GM10248 (cell line): ENCODE results near the gene RAB8A.

Experiments
- CTCF ChIA-PET: fragments of 300-600 bp; sonication (Branson Sonifier 250); formaldehyde crosslinking; extraction: SDS; loops from one replicate; lab custom pipeline; 2021; ENCODE audit warnings: antibody characterized with exemption; lab: Yijun Ruan, JAX
- POLR2A ChIA-PET: fragments of 350-650 bp; sonication (Branson Sonifier 250); formaldehyde crosslinking; extraction: SDS; loops from one replicate; lab custom pipeline; 2020; ENCODE audit warnings: antibody characterized with exemption; lab: Yijun Ruan, JAX
- DNase-seq: peaks from one replicate; pipeline ENCODE4 v3.0.0; 2012; ENCODE audit errors: extremely low spot score
- TF ChIP-seq, protein P1 (sequence below): IDR thresholded peaks from 2 replicates; pipeline ENCODE4 v1.5.1; 2012; ENCODE audit warnings: mild to moderate bottlenecking, low read depth; ENCODE audit errors: extremely low read depth, missing control alignments, control extremely low read depth

The RAB8A gene

DNA sequence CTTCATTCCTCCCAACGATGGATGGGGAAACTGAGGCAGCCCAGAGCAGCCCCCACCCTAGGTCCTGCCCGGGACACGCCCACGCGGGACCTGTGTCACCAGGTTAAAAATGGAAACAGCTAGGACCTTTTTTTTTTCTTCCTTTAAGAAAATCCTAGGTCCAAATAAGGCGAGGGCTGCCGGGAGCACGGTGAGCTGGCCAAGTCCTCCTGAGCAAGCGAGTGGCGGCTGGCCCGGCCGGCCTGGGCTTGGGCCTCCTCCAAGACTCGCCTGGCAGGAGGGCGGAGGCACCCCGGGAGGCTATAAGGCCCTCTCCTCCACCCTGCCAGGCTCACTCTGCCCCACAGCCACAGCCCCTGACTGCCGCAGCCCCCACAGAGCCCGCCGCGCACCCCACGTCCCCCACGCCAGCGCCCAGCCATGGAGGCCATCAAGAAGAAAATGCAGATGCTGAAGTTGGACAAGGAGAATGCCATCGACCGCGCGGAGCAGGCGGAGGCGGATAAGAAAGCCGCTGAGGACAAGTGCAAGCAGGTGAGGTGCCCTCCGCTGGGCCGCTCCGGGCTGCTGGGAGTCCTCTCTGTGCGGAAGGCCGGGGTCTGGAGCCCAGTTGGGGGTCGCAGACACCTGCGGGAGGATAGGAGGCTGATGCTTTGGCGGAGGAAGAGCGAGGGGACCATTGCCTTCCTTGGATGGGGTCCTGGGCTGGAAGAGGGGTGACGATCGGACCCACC is 44.3 kb upstream of the RAB8A start:
- TF ChIP-seq, protein P1, sequence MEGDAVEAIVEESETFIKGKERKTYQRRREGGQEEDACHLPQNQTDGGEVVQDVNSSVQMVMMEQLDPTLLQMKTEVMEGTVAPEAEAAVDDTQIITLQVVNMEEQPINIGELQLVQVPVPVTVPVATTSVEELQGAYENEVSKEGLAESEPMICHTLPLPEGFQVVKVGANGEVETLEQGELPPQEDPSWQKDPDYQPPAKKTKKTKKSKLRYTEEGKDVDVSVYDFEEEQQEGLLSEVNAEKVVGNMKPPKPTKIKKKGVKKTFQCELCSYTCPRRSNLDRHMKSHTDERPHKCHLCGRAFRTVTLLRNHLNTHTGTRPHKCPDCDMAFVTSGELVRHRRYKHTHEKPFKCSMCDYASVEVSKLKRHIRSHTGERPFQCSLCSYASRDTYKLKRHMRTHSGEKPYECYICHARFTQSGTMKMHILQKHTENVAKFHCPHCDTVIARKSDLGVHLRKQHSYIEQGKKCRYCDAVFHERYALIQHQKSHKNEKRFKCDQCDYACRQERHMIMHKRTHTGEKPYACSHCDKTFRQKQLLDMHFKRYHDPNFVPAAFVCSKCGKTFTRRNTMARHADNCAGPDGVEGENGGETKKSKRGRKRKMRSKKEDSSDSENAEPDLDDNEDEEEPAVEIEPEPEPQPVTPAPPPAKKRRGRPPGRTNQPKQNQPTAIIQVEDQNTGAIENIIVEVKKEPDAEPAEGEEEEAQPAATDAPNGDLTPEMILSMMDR = no peak
- no peak for DNase-seq
- POLR2A ChIA-PET = no interaction called here
- CTCF ChIA-PET = interaction anchor here (1.5 to 3.5 kb wide), 4 partner anchors 26 to 438 kb away, joined by 3 to 15 read pairs (median 11); partner anchors contain the start of gene FAM32A

DNA sequence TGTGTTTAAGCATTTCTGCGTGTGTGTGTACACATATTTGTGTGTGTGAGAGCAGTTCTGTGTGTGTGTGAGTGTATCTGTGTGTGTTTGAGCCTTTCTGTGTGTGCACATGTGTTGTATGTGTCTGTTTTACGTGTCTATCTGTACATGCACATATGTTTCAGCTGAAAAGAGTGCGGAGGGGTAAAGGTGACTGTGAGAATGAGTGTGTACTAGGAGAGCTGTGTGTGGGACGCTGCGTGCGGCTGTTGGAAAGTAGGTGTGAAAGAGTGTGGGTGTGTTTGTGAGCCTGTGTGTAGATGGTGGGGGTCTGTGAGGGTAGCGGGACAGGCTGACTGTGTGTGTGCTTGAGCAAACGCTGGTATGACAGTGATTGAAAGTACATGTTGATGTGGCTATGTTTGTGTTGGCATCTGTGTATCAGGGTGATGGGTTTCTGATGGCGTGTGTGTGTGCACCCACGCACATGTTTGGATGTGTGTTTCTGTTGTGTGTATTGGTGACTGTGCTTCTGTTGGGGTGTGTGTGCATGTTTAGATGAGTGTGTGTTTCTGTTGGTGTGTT is 42.9 kb upstream of the RAB8A start:
- POLR2A ChIA-PET = no interaction called here

DNA sequence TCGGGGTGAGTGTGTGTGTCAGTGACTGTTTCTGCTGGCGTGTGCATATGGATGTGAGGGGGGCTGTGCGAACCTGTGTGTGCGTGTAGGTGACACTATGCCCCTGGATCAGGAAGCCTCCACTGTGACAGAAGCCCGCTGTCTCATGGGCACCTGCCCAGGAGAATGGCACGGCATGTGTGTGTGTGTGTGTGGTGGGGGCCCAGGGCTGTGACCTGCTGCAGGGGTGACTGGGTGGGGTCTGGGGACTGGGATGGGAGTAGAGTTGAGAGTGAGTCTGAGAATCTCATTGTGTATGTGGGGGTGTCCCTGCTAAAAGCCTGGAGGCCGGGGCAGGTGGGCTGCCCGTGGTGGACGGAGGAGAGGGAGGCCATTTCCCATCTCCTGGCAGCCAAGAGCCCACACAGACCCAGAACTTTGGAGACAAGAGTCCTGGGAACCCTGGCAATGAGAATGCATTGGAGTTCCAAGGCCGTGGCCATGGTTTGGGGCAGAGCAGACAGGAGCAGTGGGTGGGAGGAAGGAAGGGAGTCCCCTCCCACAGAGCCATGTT is 41.8 kb upstream of the RAB8A start:
- CTCF ChIA-PET = interaction anchor here (0.9 to 8.3 kb wide), 7 partner anchors 7 to 115 kb away, joined by 3 to 69 read pairs (median 4); partner anchors contain the start of gene FAM32A
- POLR2A ChIA-PET = interaction anchor here (1.1 kb wide), 1 partner anchor 116 kb away, joined by 3 read pairs; the partner anchor contains the start of gene FAM32A
- TF ChIP-seq, protein P1 = no peak
- no peak for DNase-seq

More for the DNA sequence above, 42.9 kb upstream of the RAB8A start:
- DNase-seq = no peak
- CTCF ChIA-PET = no interaction called here
- TF ChIP-seq, protein P1 = no peak

DNA sequence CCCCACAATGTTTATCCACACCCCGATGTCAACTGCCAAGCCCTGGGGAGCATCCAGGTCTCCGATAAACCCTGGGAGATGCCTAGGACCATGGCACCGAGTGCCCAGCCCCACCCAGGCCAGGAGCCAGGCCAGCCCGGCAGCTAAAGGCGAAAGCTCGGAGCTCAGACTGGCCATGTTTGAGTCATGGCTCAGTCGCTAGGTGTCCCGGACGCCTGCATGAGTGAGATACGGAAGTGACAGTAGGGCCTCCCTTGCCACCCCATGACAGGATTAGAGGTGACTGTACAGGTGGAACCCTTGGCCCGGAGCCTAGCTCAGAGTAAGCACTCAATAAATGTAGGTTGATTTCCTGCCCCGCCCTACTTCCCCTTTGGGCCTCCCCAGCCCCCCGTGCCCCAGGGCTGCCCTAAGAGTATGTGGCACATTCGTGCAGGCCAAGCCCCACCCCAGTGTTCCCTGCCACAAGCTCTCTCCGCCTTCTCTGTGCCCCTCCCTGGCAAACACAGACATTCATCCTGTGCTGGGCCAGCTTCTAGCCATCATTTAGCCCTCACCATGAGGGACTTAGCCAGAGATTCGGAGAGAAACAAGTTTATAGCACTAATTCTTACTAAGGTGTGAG is 41.2 kb upstream of the RAB8A start:
- POLR2A ChIA-PET = interaction anchor here (1.1 kb wide), 1 partner anchor 115 kb away, joined by 3 read pairs; the partner anchor contains the start of gene FAM32A
- TF ChIP-seq, protein P1 = no peak
- peak; percentile 82 for DNase-seq
- CTCF ChIA-PET = interaction anchor here (0.6 to 8.3 kb wide), 8 partner anchors 8 to 115 kb away, joined by 3 to 69 read pairs (median 4); partner anchors contain the start of gene FAM32A

DNA sequence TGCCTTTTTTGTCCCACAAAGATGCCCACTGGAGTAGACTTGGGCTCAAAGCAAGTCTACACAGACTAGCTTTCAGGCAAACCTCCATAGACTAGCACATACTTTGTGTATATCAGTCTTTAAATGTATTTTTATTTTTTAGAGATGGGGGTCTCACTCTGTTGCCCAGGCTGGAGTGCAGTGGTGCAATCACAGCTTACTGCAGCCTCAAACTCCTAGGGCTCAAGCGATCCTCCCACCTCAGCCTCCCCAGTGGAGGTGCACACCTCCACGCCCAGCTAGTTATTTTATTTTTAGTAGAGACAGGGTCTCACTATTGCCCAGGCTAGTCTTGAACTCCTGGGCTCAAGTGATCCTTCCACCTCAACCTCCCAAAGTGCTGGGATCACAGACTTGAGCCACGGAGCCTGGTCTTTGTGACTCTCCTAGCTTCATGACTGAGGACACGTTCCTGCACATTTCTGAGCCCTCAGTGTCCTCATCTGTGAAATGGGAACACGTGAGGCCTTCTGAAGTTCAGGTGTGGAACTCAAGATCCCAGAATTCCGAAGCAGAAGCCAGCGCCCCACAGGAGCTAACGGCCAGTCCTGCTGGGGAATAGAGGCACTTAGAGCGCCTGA is 40.5 kb upstream of the RAB8A start:
- TF ChIP-seq, protein P1 = no peak
- ChIA-PET POLR2A (interaction anchor here (1.1 kb wide), 1 partner anchor 114 kb away, joined by 3 read pairs; the partner anchor contains the start of gene FAM32A), CTCF (interaction anchor here (1.2 to 8.3 kb wide), 7 partner anchors 9 to 114 kb away, joined by 3 to 69 read pairs (median 3); partner anchors contain the start of gene FAM32A)
- DNase-seq = no peak
